SJCRH30 (cell line): Measurements from ENCODE around the gene SMG7. TPM values are rescaled to one million over a fixed set of nuclear protein-coding genes. Genes with fewer than 3 reads are reported as not detected.
"Not testable (repeated sequence)": the region's sequence is repeated elsewhere in the genome, so short reads cannot be mapped to it uniquely, and the experiment has no call there.

Source experiments
- DNase-seq, 2 experiments: peaks; one replicate each; pipeline ENCODE4 v3.0.0-alpha.2; 2015 to 2020
- H3K27ac ChIP-seq: fragments of 250-450 bp; sonication (Bioruptor Pico); 2 replicates; pipeline ENCODE4 v1.5.1; 2020; ENCODE audit warnings: mild to moderate bottlenecking, moderate library complexity
- H3K27me3 ChIP-seq: fragments of 250-450 bp; sonication (Bioruptor Pico); 2 replicates; pipeline ENCODE4 v1.5.1; 2020; ENCODE audit warnings: mild to moderate bottlenecking, moderate library complexity
- H3K36me3 ChIP-seq: fragments of 250-450 bp; sonication (Bioruptor Pico); 2 replicates; pipeline ENCODE4 v1.5.1; 2020; ENCODE audit warnings: mild to moderate bottlenecking, moderate library complexity
- H3K4me1 ChIP-seq: fragments of 250-450 bp; sonication (Bioruptor Pico); 2 replicates; pipeline ENCODE4 v1.5.1; 2020; ENCODE audit warnings: mild to moderate bottlenecking, moderate library complexity
- H3K4me3 ChIP-seq: fragments of 250-450 bp; sonication (Bioruptor Pico); 2 replicates; pipeline ENCODE4 v1.5.1; 2020; ENCODE audit warnings: mild to moderate bottlenecking, moderate library complexity
- H3K9me3 ChIP-seq: fragments of 250-450 bp; sonication (Bioruptor Pico); replicated peaks from 2 replicates; pipeline ENCODE4 v1.5.1; 2020; ENCODE audit warnings: mild to moderate bottlenecking, moderate library complexity
- total RNA-seq: library from RNA; depleted of rRNA; stranded (reverse); fragments of >200 nt; shearing (Covaris generic); gene quantifications from 2 replicates; pipeline ENCODE4 v1.2.3, GENCODE V29; 2014; rRNA removed

The SMG7 gene, protein sequence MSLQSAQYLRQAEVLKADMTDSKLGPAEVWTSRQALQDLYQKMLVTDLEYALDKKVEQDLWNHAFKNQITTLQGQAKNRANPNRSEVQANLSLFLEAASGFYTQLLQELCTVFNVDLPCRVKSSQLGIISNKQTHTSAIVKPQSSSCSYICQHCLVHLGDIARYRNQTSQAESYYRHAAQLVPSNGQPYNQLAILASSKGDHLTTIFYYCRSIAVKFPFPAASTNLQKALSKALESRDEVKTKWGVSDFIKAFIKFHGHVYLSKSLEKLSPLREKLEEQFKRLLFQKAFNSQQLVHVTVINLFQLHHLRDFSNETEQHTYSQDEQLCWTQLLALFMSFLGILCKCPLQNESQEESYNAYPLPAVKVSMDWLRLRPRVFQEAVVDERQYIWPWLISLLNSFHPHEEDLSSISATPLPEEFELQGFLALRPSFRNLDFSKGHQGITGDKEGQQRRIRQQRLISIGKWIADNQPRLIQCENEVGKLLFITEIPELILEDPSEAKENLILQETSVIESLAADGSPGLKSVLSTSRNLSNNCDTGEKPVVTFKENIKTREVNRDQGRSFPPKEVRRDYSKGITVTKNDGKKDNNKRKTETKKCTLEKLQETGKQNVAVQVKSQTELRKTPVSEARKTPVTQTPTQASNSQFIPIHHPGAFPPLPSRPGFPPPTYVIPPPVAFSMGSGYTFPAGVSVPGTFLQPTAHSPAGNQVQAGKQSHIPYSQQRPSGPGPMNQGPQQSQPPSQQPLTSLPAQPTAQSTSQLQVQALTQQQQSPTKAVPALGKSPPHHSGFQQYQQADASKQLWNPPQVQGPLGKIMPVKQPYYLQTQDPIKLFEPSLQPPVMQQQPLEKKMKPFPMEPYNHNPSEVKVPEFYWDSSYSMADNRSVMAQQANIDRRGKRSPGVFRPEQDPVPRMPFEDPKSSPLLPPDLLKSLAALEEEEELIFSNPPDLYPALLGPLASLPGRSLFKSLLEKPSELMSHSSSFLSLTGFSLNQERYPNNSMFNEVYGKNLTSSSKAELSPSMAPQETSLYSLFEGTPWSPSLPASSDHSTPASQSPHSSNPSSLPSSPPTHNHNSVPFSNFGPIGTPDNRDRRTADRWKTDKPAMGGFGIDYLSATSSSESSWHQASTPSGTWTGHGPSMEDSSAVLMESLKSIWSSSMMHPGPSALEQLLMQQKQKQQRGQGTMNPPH
- total RNA-seq, result 18.5 and 19.1 TPM in 2 replicates

DNA sequence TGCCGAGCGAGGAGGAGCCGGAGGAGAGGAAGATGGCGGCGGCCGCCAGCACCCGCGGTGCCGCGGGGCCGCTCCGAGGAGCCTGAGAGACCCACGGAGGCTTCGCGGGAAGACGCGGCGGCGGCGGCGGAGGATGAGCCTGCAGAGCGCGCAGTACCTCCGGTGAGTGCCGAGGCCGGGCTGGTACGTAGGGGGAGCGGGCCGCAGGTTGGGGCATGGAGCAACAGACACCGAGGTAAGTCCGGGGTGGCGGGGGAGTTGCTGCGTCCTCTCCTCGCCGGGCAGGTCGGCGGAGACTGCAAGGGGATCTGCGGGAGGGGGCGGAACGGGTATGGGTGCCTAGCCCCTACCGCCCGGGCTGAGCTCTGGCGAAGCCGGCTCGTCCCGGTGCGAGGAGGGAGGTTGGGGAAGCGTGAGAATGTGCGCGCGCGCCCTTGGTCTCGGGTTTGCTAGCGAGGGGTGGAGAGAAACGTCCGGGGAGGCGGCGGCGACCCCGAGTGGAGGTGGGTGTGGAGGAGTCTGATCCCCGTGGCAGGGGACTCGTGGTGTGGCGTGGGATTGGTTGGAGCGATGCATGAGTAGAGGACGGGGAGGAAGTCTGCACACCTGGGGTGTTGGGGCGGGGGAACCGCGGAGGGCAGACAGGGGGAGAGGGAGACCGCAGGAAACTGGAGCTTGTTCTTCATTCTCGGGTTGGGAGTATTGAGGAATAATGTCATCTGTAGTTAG, at the start of gene SMG7:
Gene SMG7 (plus strand): TSS at position 12 of the 729 bp plus-strand sequence. CDS start 122 bp downstream, at position 134.
- Histone ChIP-seq H3K4me3 (peak within 1 kb of the TSS; percentile 97), H3K4me1 (no peaks in the 10 kb centered on the region), H3K27me3 (no peaks in the 10 kb centered on the region), H3K27ac (peak within 1 kb of the TSS; percentile 99), H3K36me3 (0 out of 2 replicates have a peak, but pooled peaks cover 3% of the 10 kb centered on the region), H3K9me3 (no peaks in the 10 kb centered on the region)
- DNase-seq, result peak; percentile 39 to 47

GRCh38 chr1:183423541-183423940, 48.8 kb upstream of the SMG7 start:
- Histone ChIP-seq H3K27ac (no peak overlapping the region), H3K36me3 (no peaks in the 10 kb centered on the region), H3K27me3 (no peaks in the 10 kb centered on the region), H3K9me3 (no peaks in the 10 kb centered on the region), H3K4me3 (no peak overlapping the region), H3K4me1 (no peaks in the 10 kb centered on the region)
- no peak for DNase-seq

- Histone ChIP-seq H3K27ac (no peak overlapping the region), H3K9me3 (no peaks in the 10 kb centered on the region), H3K27me3 (no peaks in the 10 kb centered on the region), H3K4me1 (no peaks in the 10 kb centered on the region), H3K36me3 (no peaks in the 10 kb centered on the region), H3K4me3 (no peak overlapping the region)
- DNase-seq, result no peak
Measured at GRCh38 chr1:183424691-183425090, 47.6 kb upstream of the SMG7 start.

DNA sequence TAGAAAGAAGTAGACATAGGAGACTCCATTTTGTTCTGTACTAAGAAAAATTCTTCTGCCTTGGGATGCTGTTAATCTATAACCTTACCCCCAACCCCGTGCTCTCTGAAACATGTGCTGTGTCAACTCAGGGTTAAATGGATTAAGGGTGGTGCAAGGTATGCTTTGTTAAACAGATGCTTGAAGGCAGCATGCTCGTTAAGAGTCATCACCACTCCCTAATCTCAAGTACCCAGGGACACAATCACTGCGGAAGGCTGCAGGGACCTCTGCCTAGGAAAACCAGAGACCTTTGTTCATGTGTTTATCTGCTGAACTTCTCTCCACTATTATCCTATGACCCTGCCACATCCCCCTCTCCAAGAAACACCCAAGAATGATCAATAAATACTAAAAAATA, 44.7 kb upstream of the SMG7 start:
- not testable (repeated sequence) for H3K27me3 ChIP-seq, H3K27ac ChIP-seq, DNase-seq, H3K9me3 ChIP-seq, H3K36me3 ChIP-seq, H3K4me1 ChIP-seq, H3K4me3 ChIP-seq

- Histone ChIP-seq H3K9me3 (no peaks in the 10 kb centered on the region), H3K27ac (no peak overlapping the region), H3K4me3 (no peak overlapping the region), H3K36me3 (no peaks in the 10 kb centered on the region), H3K4me1 (no peaks in the 10 kb centered on the region), H3K27me3 (no peaks in the 10 kb centered on the region)
- no peak for DNase-seq
Measured at GRCh38 chr1:183431840-183432547, 40.3 kb upstream of the SMG7 start.

GRCh38 chr1:183432548-183432875, 39.8 kb upstream of the SMG7 start:
- DNase-seq, result no peak
- Histone ChIP-seq H3K27ac (no peak overlapping the region), H3K4me3 (no peak overlapping the region), H3K36me3 (no peaks in the 10 kb centered on the region), H3K4me1 (no peaks in the 10 kb centered on the region), H3K9me3 (no peaks in the 10 kb centered on the region), H3K27me3 (no peaks in the 10 kb centered on the region)

- Histone ChIP-seq H3K36me3 (no peaks in the 10 kb centered on the region), H3K4me3 (no peak overlapping the region), H3K27ac (no peak overlapping the region), H3K27me3 (no peaks in the 10 kb centered on the region), H3K9me3 (no peaks in the 10 kb centered on the region), H3K4me1 (no peaks in the 10 kb centered on the region)
- no peak for DNase-seq
Measured at GRCh38 chr1:183433703-183434102, 38.6 kb upstream of the SMG7 start.

GRCh38 chr1:183435497-183435896, 36.8 kb upstream of the SMG7 start:
- Histone ChIP-seq H3K27me3 (no peaks in the 10 kb centered on the region), H3K36me3 (no peaks in the 10 kb centered on the region), H3K4me1 (no peaks in the 10 kb centered on the region), H3K9me3 (no peaks in the 10 kb centered on the region), H3K4me3 (no peak overlapping the region), H3K27ac (no peak overlapping the region)
- DNase-seq, result no peak

DNA sequence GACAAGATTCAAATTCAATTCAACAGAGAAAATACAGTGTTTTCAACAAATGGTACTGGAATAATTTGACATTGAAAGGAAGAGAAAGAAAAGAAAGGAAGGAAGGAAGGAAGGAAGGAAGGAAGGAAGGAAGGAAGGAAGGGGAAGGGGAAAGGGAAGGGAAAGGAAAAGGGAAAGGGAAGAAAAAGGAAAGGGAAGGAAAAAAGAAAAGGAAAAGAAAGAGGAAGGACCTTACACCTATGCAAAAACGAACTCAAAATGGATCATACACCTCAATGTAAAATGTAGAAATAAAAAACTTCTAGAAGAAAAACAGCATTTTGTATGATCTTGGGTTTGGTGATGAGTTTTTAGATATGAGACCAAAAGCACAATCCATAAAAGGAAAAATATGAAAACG, 34.2 kb upstream of the SMG7 start:
- H3K4me3 ChIP-seq, result no peak overlapping the region
- H3K27ac ChIP-seq, result no peak overlapping the region
- H3K27me3 ChIP-seq, result no peaks in the 10 kb centered on the region
- peaks cover 9% of the 10 kb centered on the region for H3K4me1 ChIP-seq
- DNase-seq, result no peak
- no peaks in the 10 kb centered on the region for H3K9me3 ChIP-seq
- H3K36me3 ChIP-seq, result no peaks in the 10 kb centered on the region

DNA sequence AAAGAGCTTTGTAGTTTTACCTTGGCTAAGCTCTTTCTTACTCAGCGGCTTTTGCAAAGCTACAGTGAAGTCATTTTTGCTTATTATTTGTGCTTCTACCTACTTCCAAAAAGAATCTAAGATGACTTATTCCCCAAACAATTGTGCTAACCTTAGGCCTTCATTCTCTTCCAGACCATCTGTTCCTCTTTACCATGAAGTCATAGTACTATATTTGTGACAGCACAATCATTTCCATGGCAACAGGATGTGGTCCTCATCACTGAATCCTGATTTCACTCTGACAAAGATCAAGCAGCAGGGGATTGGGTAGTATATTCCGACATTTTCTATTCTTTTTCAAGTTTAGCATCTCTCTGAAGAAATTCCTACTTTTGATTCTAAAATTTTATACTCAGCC, 29.3 kb upstream of the SMG7 start:
- H3K36me3 ChIP-seq, result no peaks in the 10 kb centered on the region
- peak; percentile 23 to 60 for DNase-seq
- H3K9me3 ChIP-seq, result no peaks in the 10 kb centered on the region
- peaks cover 31% of the 10 kb centered on the region for H3K4me1 ChIP-seq
- H3K27ac ChIP-seq, result peak overlapping the region; percentile 7; the same call in 1 of the 2 replicates
- no peak overlapping the region for H3K4me3 ChIP-seq
- H3K27me3 ChIP-seq, result no peaks in the 10 kb centered on the region

- no peaks in the 10 kb centered on the region for H3K36me3 ChIP-seq
- 0 out of 2 replicates have a peak overlapping the region, but pooled peaks have one; percentile 5 for H3K27ac ChIP-seq
- H3K4me3 ChIP-seq, result no peak overlapping the region
- H3K9me3 ChIP-seq, result no peaks in the 10 kb centered on the region
- DNase-seq, result no peak
- peaks cover 31% of the 10 kb centered on the region for H3K4me1 ChIP-seq
- H3K27me3 ChIP-seq, result no peaks in the 10 kb centered on the region
Measured at GRCh38 chr1:183443466-183443865, 28.8 kb upstream of the SMG7 start.

DNA sequence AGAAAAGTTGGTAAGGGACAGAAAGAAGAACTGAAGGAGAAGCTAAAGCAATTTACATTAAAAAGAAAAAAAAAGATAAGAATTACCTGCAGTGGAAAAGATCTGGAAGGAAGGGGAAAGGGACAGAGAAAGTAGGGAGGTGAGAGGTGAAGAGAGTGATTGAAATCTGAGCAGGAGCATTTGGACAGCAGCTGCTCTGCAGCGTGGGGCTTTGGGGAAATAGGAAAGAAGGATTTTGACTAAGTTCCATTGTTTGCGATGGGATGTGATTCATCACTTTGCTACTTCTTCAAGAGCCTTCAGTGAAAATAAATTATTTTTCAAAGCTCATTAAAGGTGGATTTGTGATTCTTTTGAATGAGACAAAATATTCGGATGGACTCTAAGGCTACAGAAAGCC, 28.1 kb upstream of the SMG7 start:
- Histone ChIP-seq H3K27me3 (no peaks in the 10 kb centered on the region), H3K27ac (peak overlapping the region; percentile 70), H3K4me3 (no peak overlapping the region), H3K36me3 (no peaks in the 10 kb centered on the region), H3K4me1 (peaks cover 31% of the 10 kb centered on the region), H3K9me3 (no peaks in the 10 kb centered on the region)
- DNase-seq, result peak; percentile 44 to 71

GRCh38 chr1:183449223-183449770, 23.0 kb upstream of the SMG7 start:
- no peaks in the 10 kb centered on the region for H3K27me3 ChIP-seq
- no peak overlapping the region for H3K27ac ChIP-seq
- peaks cover 10% of the 10 kb centered on the region for H3K4me1 ChIP-seq
- no peaks in the 10 kb centered on the region for H3K9me3 ChIP-seq
- no peak for DNase-seq
- no peaks in the 10 kb centered on the region for H3K36me3 ChIP-seq
- H3K4me3 ChIP-seq, result no peak overlapping the region
